ENCODE measurements around the gene TMEM182. TPM values are rescaled to one million over a fixed set of nuclear protein-coding genes. Genes with fewer than 3 reads are reported as not detected.
A peak's percentile ranks its signal among the peaks of the same experiment; 100 is the strongest.

The TMEM182 gene
- total RNA-seq, 1 experiment from 2014 or later = 3.2 TPM

DNA sequence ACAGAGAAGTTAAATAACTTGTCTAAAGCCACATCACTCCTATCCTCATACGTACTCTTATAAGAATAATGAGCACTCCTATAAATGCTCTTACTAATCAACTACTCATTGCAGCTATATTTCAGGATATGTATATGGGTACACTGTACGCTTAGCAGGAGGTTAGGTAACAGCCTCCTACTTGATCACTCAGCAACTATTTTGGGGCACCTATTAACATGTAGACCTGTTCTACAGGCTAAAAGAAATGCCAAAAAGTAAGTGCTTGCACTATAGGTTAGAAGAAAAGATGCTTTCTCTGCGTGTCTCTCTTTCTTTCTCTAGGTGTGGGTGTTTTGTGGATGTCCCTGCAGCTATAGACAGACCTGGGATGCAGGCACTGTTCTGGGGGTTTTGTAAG is 83.1 kb downstream of the TMEM182 start:
- POLR2A ChIA-PET (ENCODE audit: low non-redundant PET) = no interaction called here
- Histone ChIP-seq H3K4me3 (ENCODE audit: low read depth, low read length, poor library complexity, severe bottlenecking) (no peak overlapping the region), H3K27ac (ENCODE audit: low read depth, low read length, poor library complexity, severe bottlenecking) (no peak overlapping the region), H3K9me3 (ENCODE audit: low read depth, low read length, poor library complexity, severe bottlenecking) (no peaks in the 10 kb centered on the region), H3K36me3 (ENCODE audit: insufficient read depth, low read length, poor library complexity, severe bottlenecking) (no peaks in the 10 kb centered on the region), H3K4me1 (ENCODE audit: insufficient read depth, low read length, poor library complexity, severe bottlenecking) (no peaks in the 10 kb centered on the region), H3K27me3 (replicated peaks; ENCODE audit: insufficient read depth, low read depth, low read length, poor library complexity) (peaks cover under 1% of the 10 kb centered on the region)
- no TSS peak for BruUV-seq (replicated peaks)
- TF ChIP-seq EZH2 (IDR thresholded peaks at IDR 0.05; ENCODE audit: borderline replicate concordance, low read depth, low read length, poor library complexity, severe bottlenecking) (no peak), CTCF (conservative IDR thresholded peaks at IDR 0.05; ENCODE audit: low read depth, low read length) (no peak)
- intact Hi-C loops (cut with micrococcal nuclease; ENCODE audit: unreplicated experiment) = loop anchor here (5.0 kb wide), 1 partner anchor 317 kb away; no protein-coding TSS in a partner anchor
- CTCF ChIA-PET = no interaction called here
- DNase-seq (ENCODE audit: low spot score) = no peak

DNA sequence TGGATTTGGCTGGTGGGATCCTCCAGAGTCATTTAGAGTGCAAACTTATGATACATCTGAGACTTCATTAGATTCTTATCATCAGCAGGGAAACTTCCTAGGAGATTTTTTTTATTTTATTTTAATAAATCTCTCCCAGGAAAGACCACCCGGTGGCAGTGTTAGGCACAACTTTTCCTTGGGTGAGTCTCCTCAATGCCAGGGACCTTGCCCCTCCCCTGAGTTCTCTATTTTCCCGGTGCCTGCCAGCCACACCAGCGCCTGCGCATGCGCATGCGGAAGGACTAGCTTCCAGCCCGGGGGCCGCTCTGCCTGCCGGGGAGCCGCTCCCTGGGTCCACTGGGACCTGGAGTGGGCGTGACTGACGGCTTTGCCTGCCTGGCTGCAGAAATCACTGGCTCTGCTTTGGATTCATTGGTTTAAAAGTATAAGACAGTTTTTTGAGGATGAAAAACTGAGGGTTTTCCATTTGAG is 86.6 kb downstream of the TMEM182 start:
- intact Hi-C loops (cut with micrococcal nuclease; ENCODE audit: unreplicated experiment) = no loop called here
- H3K4me1 ChIP-seq (ENCODE audit: insufficient read depth, low read length, poor library complexity, severe bottlenecking) = no peaks in the 10 kb centered on the region
- no TSS peak for BruUV-seq (replicated peaks)
- no peaks in the 10 kb centered on the region for H3K9me3 ChIP-seq (ENCODE audit: low read depth, low read length, poor library complexity, severe bottlenecking)
- ChIA-PET CTCF (interaction anchor here (0.7 kb wide), 1 partner anchor 948 kb away, joined by 3 read pairs; no protein-coding TSS in a partner anchor), POLR2A (ENCODE audit: low non-redundant PET) (no interaction called here)
- TF ChIP-seq EZH2 (IDR thresholded peaks at IDR 0.05; ENCODE audit: borderline replicate concordance, low read depth, low read length, poor library complexity, severe bottlenecking) (no peak), CTCF (conservative IDR thresholded peaks at IDR 0.05; ENCODE audit: low read depth, low read length) (peak; percentile 39)
- peak; percentile 87 for DNase-seq (ENCODE audit: low spot score)
- peaks cover 15% of the 10 kb centered on the region for H3K27me3 ChIP-seq (replicated peaks; ENCODE audit: insufficient read depth, low read depth, low read length, poor library complexity)
- no peak overlapping the region for H3K27ac ChIP-seq (ENCODE audit: low read depth, low read length, poor library complexity, severe bottlenecking)
- H3K4me3 ChIP-seq (ENCODE audit: low read depth, low read length, poor library complexity, severe bottlenecking) = no peak overlapping the region
- H3K36me3 ChIP-seq (ENCODE audit: insufficient read depth, low read length, poor library complexity, severe bottlenecking) = no peaks in the 10 kb centered on the region

- ChIA-PET POLR2A (ENCODE audit: low non-redundant PET) (no interaction called here), CTCF (no interaction called here)
- DNase-seq (ENCODE audit: low spot score) = no peak
- intact Hi-C loops (cut with micrococcal nuclease; ENCODE audit: unreplicated experiment) = no loop called here
- no peaks in the 10 kb centered on the region for H3K36me3 ChIP-seq (ENCODE audit: insufficient read depth, low read length, poor library complexity, severe bottlenecking)
- no peak overlapping the region for H3K4me3 ChIP-seq (ENCODE audit: low read depth, low read length, poor library complexity, severe bottlenecking)
- H3K27me3 ChIP-seq (replicated peaks; ENCODE audit: insufficient read depth, low read depth, low read length, poor library complexity) = peaks cover 15% of the 10 kb centered on the region
- H3K9me3 ChIP-seq (ENCODE audit: low read depth, low read length, poor library complexity, severe bottlenecking) = no peaks in the 10 kb centered on the region
- H3K27ac ChIP-seq (ENCODE audit: low read depth, low read length, poor library complexity, severe bottlenecking) = no peak overlapping the region
- H3K4me1 ChIP-seq (ENCODE audit: insufficient read depth, low read length, poor library complexity, severe bottlenecking) = no peaks in the 10 kb centered on the region
- TF ChIP-seq CTCF (conservative IDR thresholded peaks at IDR 0.05; ENCODE audit: low read depth, low read length) = no peak
- TF ChIP-seq EZH2 (IDR thresholded peaks at IDR 0.05; ENCODE audit: borderline replicate concordance, low read depth, low read length, poor library complexity, severe bottlenecking) = no peak
- BruUV-seq (replicated peaks) = no TSS peak
Measured at GRCh38 chr2:102850888-102851287, 89.1 kb downstream of the TMEM182 start.

Data from A673 (cell line).